ENCODE results near the gene IQGAP1. TPM values are rescaled to one million over a fixed set of nuclear protein-coding genes. Genes with fewer than 3 reads are reported as not detected.
A peak's percentile ranks its signal among the peaks of the same experiment; 100 is the strongest.

Gene IQGAP1
- total and polyA plus RNA-seq, 9 of the 15 experiments (the other 6 are each of a cell fraction or from before 2014, with no cell fraction given) = 37.6 to 143 (median 77.7) TPM

DNA sequence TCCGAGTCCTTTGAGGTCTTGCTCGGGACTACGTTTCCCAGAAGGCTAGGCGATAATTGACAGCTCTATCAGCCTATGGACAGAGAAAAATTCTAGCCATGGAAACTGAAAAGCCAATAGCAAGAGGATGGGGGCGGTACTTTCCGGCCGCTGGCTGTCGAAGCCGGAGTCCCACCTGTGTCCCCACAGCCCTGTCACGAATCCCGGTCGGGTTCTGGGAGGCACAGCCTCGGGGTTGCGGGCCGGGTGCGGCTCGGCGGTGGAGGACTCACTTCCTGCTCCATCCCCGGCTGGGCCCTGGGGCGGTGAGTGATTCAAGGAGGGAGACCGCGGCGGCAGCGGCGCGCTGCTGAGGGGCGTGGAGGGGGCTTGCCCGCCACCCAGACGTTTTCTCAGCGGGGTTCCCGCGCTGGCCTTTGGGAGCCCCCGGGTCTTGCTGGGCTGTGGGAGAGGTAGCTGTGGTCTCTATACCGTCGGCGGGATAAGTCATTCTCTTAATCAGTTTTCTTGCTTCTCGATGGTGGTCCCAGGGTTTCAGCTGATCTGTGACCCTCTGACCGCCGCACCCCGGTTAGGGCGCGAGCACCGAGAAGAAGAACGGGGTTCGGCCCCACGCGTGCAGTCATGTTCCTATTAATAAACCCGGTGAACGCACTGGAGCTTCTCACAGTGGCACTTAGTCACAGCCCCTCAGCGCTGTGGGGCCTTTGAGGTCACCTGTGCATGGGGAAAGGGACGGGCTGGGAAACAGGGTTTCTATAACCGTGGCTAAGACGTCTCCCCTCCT lies 35.7 kb upstream of the IQGAP1 start, which contains the start of gene ZNF774 (continued):
- TF ChIP-seq, protein P1, sequence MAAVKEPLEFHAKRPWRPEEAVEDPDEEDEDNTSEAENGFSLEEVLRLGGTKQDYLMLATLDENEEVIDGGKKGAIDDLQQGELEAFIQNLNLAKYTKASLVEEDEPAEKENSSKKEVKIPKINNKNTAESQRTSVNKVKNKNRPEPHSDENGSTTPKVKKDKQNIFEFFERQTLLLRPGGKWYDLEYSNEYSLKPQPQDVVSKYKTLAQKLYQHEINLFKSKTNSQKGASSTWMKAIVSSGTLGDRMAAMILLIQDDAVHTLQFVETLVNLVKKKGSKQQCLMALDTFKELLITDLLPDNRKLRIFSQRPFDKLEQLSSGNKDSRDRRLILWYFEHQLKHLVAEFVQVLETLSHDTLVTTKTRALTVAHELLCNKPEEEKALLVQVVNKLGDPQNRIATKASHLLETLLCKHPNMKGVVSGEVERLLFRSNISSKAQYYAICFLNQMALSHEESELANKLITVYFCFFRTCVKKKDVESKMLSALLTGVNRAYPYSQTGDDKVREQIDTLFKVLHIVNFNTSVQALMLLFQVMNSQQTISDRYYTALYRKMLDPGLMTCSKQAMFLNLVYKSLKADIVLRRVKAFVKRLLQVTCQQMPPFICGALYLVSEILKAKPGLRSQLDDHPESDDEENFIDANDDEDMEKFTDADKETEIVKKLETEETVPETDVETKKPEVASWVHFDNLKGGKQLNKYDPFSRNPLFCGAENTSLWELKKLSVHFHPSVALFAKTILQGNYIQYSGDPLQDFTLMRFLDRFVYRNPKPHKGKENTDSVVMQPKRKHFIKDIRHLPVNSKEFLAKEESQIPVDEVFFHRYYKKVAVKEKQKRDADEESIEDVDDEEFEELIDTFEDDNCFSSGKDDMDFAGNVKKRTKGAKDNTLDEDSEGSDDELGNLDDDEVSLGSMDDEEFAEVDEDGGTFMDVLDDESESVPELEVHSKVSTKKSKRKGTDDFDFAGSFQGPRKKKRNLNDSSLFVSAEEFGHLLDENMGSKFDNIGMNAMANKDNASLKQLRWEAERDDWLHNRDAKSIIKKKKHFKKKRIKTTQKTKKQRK (IDR thresholded peaks at IDR 0.05; ENCODE audit: borderline replicate concordance, low read depth, low read length) = peak; percentile 53; the same call in 1 of the 2 replicates
- no peak for TF ChIP-seq BMI1 (IDR thresholded peaks at IDR 0.05; ENCODE audit: low read length)
- TF ChIP-seq NFIC (IDR thresholded peaks at IDR 0.05) = peak; percentile 24; the same call in 1 of the 2 replicates
- no peak for TF ChIP-seq SOX6 (IDR thresholded peaks at IDR 0.05)
- 0 out of 2 replicates have a peak, but pooled peaks have one; percentile 25 for TF ChIP-seq TOE1 (IDR thresholded peaks at IDR 0.05; ENCODE audit: borderline replicate concordance)
- no peak for TF ChIP-seq TOE1 (CRISPR knock-in tag; IDR thresholded peaks at IDR 0.05; ENCODE audit: borderline replicate concordance, low read depth)
- TF ChIP-seq HMGN3 (IDR thresholded peaks at IDR 0.05; ENCODE audit: borderline replicate concordance, extremely low read depth, insufficient read length, low read depth, low read length) = peak; percentile 42
- peak; percentile 88 for TF ChIP-seq ZFX (CRISPR knock-in tag; IDR thresholded peaks at IDR 0.05)
- peak in 1 of 2 experiments; percentile 48; a peak in 1 of 4 replicates for TF ChIP-seq FOXA3 (CRISPR knock-in tag; conservative IDR thresholded peaks at IDR 0.05 in 1 of 2, IDR thresholded peaks at IDR 0.05 in 1 of 2)
- TF ChIP-seq ZNF263 (CRISPR knock-in tag; IDR thresholded peaks at IDR 0.05; ENCODE audit: borderline replicate concordance) = peak; percentile 88; the same call in 1 of the 2 replicates
- peak; percentile 52; the same call in 1 of the 2 replicates for TF ChIP-seq HDAC2 (IDR thresholded peaks at IDR 0.05)
- no peak for TF ChIP-seq HNRNPUL1 (IDR thresholded peaks at IDR 0.05; ENCODE audit: low read length)
- TF ChIP-seq, protein P2, sequence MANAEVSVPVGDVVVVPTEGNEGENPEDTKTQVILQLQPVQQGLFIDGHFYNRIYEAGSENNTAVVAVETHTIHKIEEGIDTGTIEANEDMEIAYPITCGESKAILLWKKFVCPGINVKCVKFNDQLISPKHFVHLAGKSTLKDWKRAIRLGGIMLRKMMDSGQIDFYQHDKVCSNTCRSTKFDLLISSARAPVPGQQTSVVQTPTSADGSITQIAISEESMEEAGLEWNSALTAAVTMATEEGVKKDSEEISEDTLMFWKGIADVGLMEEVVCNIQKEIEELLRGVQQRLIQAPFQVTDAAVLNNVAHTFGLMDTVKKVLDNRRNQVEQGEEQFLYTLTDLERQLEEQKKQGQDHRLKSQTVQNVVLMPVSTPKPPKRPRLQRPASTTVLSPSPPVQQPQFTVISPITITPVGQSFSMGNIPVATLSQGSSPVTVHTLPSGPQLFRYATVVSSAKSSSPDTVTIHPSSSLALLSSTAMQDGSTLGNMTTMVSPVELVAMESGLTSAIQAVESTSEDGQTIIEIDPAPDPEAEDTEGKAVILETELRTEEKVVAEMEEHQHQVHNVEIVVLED (CRISPR knock-in tag; IDR thresholded peaks at IDR 0.05) = no peak
- peak; percentile 81 for TF ChIP-seq RBFOX2 (IDR thresholded peaks at IDR 0.05; ENCODE audit: low read depth, low read length)
- TF ChIP-seq SUPT5H (IDR thresholded peaks at IDR 0.05) = peak; percentile 64
- TF ChIP-seq PTTG1 (tag; IDR thresholded peaks at IDR 0.05; ENCODE audit: low read depth) = no peak
- no peak for TF ChIP-seq CHCHD3 (CRISPR knock-in tag; IDR thresholded peaks at IDR 0.05)
- TF ChIP-seq, protein P3, sequence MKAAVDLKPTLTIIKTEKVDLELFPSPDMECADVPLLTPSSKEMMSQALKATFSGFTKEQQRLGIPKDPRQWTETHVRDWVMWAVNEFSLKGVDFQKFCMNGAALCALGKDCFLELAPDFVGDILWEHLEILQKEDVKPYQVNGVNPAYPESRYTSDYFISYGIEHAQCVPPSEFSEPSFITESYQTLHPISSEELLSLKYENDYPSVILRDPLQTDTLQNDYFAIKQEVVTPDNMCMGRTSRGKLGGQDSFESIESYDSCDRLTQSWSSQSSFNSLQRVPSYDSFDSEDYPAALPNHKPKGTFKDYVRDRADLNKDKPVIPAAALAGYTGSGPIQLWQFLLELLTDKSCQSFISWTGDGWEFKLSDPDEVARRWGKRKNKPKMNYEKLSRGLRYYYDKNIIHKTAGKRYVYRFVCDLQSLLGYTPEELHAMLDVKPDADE (conservative IDR thresholded peaks at IDR 0.05; ENCODE audit: control insufficient read depth, low read depth, low read length) = peak; percentile 61; the same call in 1 of the 2 replicates
- TF ChIP-seq, protein P4, sequence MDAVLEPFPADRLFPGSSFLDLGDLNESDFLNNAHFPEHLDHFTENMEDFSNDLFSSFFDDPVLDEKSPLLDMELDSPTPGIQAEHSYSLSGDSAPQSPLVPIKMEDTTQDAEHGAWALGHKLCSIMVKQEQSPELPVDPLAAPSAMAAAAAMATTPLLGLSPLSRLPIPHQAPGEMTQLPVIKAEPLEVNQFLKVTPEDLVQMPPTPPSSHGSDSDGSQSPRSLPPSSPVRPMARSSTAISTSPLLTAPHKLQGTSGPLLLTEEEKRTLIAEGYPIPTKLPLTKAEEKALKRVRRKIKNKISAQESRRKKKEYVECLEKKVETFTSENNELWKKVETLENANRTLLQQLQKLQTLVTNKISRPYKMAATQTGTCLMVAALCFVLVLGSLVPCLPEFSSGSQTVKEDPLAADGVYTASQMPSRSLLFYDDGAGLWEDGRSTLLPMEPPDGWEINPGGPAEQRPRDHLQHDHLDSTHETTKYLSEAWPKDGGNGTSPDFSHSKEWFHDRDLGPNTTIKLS (IDR thresholded peaks at IDR 0.05; ENCODE audit: borderline replicate concordance, low read depth) = peak; percentile 84; the same call in 1 of the 2 replicates
- TF ChIP-seq TFAM (CRISPR knock-in tag; conservative IDR thresholded peaks at IDR 0.05) = no peak
